Retinal pigment epithelial cell (primary cell): ENCODE results near the gene NPC1L1.
"Not testable (repeated sequence)": the region's sequence is repeated elsewhere in the genome, so short reads cannot be mapped to it uniquely, and the experiment has no call there.

Source experiments
- DNase-seq: peaks from one replicate; pipeline ENCODE4 v3.0.0-alpha.2; 2010; ENCODE audit warnings: low read depth
- H3K4me3 ChIP-seq: 2 replicates; pipeline ENCODE4 v1.5.1; 2011; ENCODE audit warnings: mild to moderate bottlenecking, low read length, control low read depth, moderate library complexity
- CTCF ChIP-seq: conservative IDR thresholded peaks from 2 replicates; pipeline ENCODE4 v1.5.1; 2011; ENCODE audit warnings: low read depth, low read length, control low read depth, inconsistent platforms

The NPC1L1 gene

GRCh38 chr7:44512736-44513135, 28.4 kb downstream of the NPC1L1 start:
- TF ChIP-seq CTCF = no peak
- no peak overlapping the region for H3K4me3 ChIP-seq
- no peak for DNase-seq

- no peak for DNase-seq
- no peak for TF ChIP-seq CTCF
These were observed 29.2 kb downstream of the NPC1L1 start for GRCh38 chr7:44511863-44512468.

GRCh38 chr7:44511236-44511635, 29.9 kb downstream of the NPC1L1 start:
- no peak overlapping the region for H3K4me3 ChIP-seq
- TF ChIP-seq CTCF = no peak
- DNase-seq = no peak

More at GRCh38 chr7:44511863-44512468, 29.2 kb downstream of the NPC1L1 start:
- no peak overlapping the region for H3K4me3 ChIP-seq

- no peak for TF ChIP-seq CTCF
- no peak for DNase-seq
- H3K4me3 ChIP-seq = no peak overlapping the region
These were observed 32.7 kb downstream of the NPC1L1 start for GRCh38 chr7:44508328-44509030.

- not testable (repeated sequence) for H3K4me3 ChIP-seq
- peak; percentile 12 for DNase-seq
These were observed 34.4 kb downstream of the NPC1L1 start for GRCh38 chr7:44506592-44507288.

- no peak overlapping the region for H3K4me3 ChIP-seq
- TF ChIP-seq CTCF = no peak
- DNase-seq = no peak
These were observed 35.5 kb downstream of the NPC1L1 start for GRCh38 chr7:44505595-44505994.

- DNase-seq = no peak
These were observed 42.7 kb downstream of the NPC1L1 start for GRCh38 chr7:44498230-44498954.

More at GRCh38 chr7:44498230-44498954, 42.7 kb downstream of the NPC1L1 start:
- TF ChIP-seq CTCF = no peak
- H3K4me3 ChIP-seq = no peak overlapping the region
